ENCODE results near the gene GC. TPM values are rescaled to one million over a fixed set of nuclear protein-coding genes. Genes with fewer than 3 reads are reported as not detected.

GC gene
- total RNA-seq, 2 donors from 2014 or later, result 0.69 TPM; not detected in 1

DNA sequence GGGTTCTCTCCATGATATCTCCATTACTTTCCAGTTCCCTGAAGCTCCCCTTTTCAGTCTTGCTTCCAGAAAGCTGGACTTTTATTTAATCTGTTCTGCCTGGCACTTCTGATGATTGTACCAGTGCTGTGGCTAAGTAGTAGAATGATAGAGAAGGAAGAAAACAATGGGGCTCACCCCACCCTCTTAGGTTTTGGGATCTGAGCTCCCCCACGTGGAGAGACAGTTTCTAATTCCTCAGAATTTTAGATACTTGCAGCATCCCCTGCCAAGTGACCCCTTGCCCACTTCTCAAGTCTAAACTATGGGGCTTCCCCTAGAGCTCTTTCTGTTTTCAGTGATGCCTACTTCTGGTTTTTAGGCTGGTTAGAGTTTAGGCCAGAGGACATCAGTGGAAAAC, 73.9 kb downstream of the GC start:
- TF ChIP-seq, protein P1, sequence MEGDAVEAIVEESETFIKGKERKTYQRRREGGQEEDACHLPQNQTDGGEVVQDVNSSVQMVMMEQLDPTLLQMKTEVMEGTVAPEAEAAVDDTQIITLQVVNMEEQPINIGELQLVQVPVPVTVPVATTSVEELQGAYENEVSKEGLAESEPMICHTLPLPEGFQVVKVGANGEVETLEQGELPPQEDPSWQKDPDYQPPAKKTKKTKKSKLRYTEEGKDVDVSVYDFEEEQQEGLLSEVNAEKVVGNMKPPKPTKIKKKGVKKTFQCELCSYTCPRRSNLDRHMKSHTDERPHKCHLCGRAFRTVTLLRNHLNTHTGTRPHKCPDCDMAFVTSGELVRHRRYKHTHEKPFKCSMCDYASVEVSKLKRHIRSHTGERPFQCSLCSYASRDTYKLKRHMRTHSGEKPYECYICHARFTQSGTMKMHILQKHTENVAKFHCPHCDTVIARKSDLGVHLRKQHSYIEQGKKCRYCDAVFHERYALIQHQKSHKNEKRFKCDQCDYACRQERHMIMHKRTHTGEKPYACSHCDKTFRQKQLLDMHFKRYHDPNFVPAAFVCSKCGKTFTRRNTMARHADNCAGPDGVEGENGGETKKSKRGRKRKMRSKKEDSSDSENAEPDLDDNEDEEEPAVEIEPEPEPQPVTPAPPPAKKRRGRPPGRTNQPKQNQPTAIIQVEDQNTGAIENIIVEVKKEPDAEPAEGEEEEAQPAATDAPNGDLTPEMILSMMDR (conservative IDR thresholded peaks at IDR 0.05), result peak; percentile 62
- H3K4me1 ChIP-seq (ENCODE audit: control insufficient read depth, insufficient read depth, low read length), result peaks cover 9% of the 10 kb centered on the region
- H3K27ac Mint-ChIP-seq, result no peak overlapping the region
- 35% methylated on average over 1 of the region's 1 CpG; no CpG with 5 or more reads in 1 of the 2 experiments for WGBS, 2 experiments (ENCODE audit: insufficient coverage in 1 of 2, insufficient read length in 1 of 2)
- H3K4me3 ChIP-seq (ENCODE audit: low read length), result no peak overlapping the region
- H3K9ac ChIP-seq (ENCODE audit: extremely low read depth, low read length, poor library complexity, severe bottlenecking), result no peak overlapping the region
- no peaks in the 10 kb centered on the region for H3K27me3 ChIP-seq (ENCODE audit: control insufficient read depth, insufficient read depth, low read length, poor library complexity, severe bottlenecking)
- no peaks in the 10 kb centered on the region for H3K36me3 ChIP-seq (ENCODE audit: control insufficient read depth, insufficient read depth, low read length)
- H3K36me3 Mint-ChIP-seq (ENCODE audit: low read depth), result peaks cover 18% of the 10 kb centered on the region
- no peak overlapping the region for H3K27ac ChIP-seq (ENCODE audit: low read depth, low read length)
- DNase-seq, result no peak
- no peaks in the 10 kb centered on the region for H3K27me3 Mint-ChIP-seq (ENCODE audit: insufficient read depth)
- H3K4me3 Mint-ChIP-seq, result no peak overlapping the region
- peaks cover 18% of the 10 kb centered on the region for H3K4me1 Mint-ChIP-seq
- H3K9me3 ChIP-seq (ENCODE audit: control insufficient read depth, low read length), result peaks cover 30% of the 10 kb centered on the region
- H3K9me3 Mint-ChIP-seq, result peaks cover 19% of the 10 kb centered on the region

DNA sequence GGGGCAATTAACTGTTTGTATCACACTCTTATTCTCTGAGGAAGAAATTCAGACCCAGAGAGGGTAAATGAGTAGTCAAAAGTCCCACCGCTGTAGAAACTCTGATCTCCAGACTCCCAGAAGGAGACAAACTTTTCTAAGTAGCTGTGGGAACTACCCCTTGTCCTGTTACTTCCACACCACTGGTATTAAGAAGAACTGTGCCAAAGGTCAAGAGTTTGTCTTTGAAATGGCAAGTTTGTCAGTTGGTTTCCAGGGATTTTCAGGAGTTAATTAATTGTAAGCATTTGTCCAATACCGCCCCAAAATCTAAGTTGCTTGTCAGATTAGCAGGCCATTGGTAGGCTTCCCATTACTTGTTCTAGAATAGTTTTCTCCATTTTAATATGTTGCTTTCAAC, 85.7 kb downstream of the GC start:
- Mint-ChIP-seq H3K27me3 (ENCODE audit: insufficient read depth) (no peaks in the 10 kb centered on the region), H3K9me3 (no peaks in the 10 kb centered on the region), H3K4me1 (peaks cover 18% of the 10 kb centered on the region), H3K27ac (no peak overlapping the region), H3K36me3 (ENCODE audit: low read depth) (no peaks in the 10 kb centered on the region), H3K4me3 (no peak overlapping the region)
- Histone ChIP-seq H3K27me3 (ENCODE audit: control insufficient read depth, insufficient read depth, low read length, poor library complexity, severe bottlenecking) (no peaks in the 10 kb centered on the region), H3K4me1 (ENCODE audit: control insufficient read depth, insufficient read depth, low read length) (peaks cover 2% of the 10 kb centered on the region), H3K4me3 (ENCODE audit: low read length) (no peak overlapping the region), H3K9ac (ENCODE audit: extremely low read depth, low read length, poor library complexity, severe bottlenecking) (no peak overlapping the region), H3K9me3 (ENCODE audit: control insufficient read depth, low read length) (no peaks in the 10 kb centered on the region), H3K36me3 (ENCODE audit: control insufficient read depth, insufficient read depth, low read length) (no peaks in the 10 kb centered on the region), H3K27ac (ENCODE audit: low read depth, low read length) (no peak overlapping the region)
- no peak for DNase-seq
- TF ChIP-seq, protein P1 (conservative IDR thresholded peaks at IDR 0.05), result no peak
- WGBS, 2 experiments (ENCODE audit: insufficient coverage in 1 of 2, insufficient read length in 1 of 2), result 88 to 95% methylated on average over 2 of the region's 2 CpGs

DNA sequence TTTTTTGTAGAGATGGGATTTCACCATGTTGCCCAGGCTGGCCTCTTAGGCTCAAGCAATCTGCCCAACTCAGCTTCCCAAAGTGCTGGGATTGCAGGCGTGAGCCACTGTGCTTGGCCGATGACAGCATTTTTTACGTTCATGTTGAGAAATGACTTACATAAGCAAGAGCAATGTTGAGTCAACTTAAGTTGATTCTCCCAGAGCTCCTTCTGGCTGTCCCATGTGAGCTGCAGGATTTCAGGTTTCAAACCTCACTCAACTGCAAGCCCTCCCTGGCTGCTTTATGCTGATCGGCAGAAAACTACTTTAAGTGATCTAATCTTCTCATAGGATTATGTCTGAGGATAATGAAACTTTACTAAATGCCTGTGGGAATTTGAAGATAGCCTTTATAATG, 86.8 kb downstream of the GC start:
- WGBS, 2 experiments (ENCODE audit: insufficient coverage in 1 of 2, insufficient read length in 1 of 2), result 76 to 93% methylated on average over 3 to 4 of the region's 4 CpGs
- Mint-ChIP-seq H3K4me1 (peaks cover 20% of the 10 kb centered on the region), H3K27ac (no peak overlapping the region), H3K27me3 (ENCODE audit: insufficient read depth) (no peaks in the 10 kb centered on the region), H3K9me3 (no peaks in the 10 kb centered on the region), H3K36me3 (ENCODE audit: low read depth) (no peaks in the 10 kb centered on the region), H3K4me3 (no peak overlapping the region)
- TF ChIP-seq, protein P1 (conservative IDR thresholded peaks at IDR 0.05), result no peak
- no peak overlapping the region for H3K4me3 ChIP-seq (ENCODE audit: low read length)
- no peaks in the 10 kb centered on the region for H3K9me3 ChIP-seq (ENCODE audit: control insufficient read depth, low read length)
- H3K9ac ChIP-seq (ENCODE audit: extremely low read depth, low read length, poor library complexity, severe bottlenecking), result no peak overlapping the region
- H3K4me1 ChIP-seq (ENCODE audit: control insufficient read depth, insufficient read depth, low read length), result peaks cover 2% of the 10 kb centered on the region
- DNase-seq, result no peak
- no peak overlapping the region for H3K27ac ChIP-seq (ENCODE audit: low read depth, low read length)
- no peaks in the 10 kb centered on the region for H3K36me3 ChIP-seq (ENCODE audit: control insufficient read depth, insufficient read depth, low read length)
- no peaks in the 10 kb centered on the region for H3K27me3 ChIP-seq (ENCODE audit: control insufficient read depth, insufficient read depth, low read length, poor library complexity, severe bottlenecking)
